HG03575 (cell line): Measurements from ENCODE around the gene DEFB132.

ENCODE experiments used
- ATAC-seq: cut with Tn5 transposase; IDR thresholded peaks from one replicate; pipeline ENCODE4 v1.9.1; 2021; ENCODE audit not compliant: unreplicated experiment, insufficient number of reproducible peaks, low FRiP score; ENCODE audit errors: extremely low read depth

Gene DEFB132

DNA sequence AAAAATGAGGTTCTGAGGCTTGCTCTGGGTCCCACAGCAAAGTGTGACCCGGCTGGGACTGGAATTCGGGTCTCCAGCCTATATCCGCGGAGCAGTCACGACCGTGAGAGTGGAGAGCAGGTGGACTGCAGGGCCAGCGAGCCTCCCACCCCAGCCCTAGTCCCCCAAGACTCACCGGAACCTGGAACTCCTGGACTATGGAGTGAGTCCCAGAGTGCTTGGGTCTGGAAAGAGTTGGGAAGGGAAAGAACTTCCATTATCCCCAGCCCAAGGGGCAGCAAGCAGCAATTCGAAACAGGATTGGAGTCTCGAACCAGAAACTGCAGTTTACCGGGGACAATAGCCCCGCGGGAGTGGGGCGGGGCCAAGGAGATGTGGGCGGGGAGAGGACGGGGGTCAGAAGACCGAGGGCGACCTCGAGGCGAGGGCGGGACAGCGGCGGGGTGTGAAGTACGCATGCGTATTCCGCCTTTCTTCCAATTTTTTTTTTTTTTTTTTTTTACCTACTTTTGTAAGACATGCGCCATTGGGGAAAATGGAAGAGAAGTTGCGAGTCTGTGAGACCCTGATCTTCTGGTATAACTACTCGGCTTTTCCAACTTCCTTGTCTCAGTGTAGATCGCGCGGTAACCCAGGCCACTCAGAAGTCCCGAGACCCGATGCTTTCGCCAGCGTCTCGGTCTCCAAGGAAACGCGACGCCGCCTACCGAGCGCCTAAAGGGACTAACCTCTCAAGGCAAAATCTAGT, 32.7 kb downstream of the DEFB132 start, which contains the start of gene C20orf96:
Gene C20orf96 (minus strand): TSS at position 667 of the 748 bp plus-strand sequence. CDS start 140 bp downstream, at position 527.
- ATAC-seq = no peak

DNA sequence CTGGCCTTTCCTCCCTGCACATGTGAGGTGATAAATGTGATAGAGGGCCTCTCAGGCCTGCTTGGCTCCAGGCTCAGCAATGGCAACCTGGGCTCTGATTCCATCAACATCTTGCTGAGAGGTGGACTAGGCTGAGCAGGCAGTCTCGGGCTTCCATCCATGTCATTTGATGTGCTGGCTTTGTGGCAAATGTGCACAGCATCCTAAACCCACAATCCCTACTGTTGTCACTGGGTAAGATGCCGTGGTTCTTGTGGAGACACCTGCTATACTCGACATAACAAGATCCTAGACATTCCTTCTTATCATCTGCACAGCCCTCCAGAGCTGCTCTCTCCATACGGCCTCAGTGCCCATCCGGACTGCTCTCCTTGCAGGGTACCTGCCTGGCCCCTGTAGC, 37.1 kb downstream of the DEFB132 start:
- ATAC-seq = no peak

DNA sequence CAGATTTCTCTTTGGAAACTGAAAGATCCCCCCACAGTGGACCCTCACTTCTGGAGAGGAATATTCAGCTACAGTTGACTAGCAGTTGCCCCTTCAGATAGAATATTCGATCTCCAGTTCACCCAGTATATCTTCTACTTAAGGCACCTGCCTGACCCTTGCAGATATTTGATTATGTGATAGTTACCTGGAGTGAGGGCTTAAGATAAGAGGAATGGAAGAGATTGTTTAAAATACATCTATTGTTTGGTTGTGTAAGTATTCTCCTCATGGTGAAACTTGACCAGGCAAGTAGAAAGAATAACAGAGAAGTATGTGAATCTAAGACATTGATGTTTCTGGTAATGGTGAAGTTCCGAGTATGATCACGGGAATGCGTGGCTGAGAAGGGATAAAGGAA, 38.3 kb downstream of the DEFB132 start:
- ATAC-seq = no peak

DNA sequence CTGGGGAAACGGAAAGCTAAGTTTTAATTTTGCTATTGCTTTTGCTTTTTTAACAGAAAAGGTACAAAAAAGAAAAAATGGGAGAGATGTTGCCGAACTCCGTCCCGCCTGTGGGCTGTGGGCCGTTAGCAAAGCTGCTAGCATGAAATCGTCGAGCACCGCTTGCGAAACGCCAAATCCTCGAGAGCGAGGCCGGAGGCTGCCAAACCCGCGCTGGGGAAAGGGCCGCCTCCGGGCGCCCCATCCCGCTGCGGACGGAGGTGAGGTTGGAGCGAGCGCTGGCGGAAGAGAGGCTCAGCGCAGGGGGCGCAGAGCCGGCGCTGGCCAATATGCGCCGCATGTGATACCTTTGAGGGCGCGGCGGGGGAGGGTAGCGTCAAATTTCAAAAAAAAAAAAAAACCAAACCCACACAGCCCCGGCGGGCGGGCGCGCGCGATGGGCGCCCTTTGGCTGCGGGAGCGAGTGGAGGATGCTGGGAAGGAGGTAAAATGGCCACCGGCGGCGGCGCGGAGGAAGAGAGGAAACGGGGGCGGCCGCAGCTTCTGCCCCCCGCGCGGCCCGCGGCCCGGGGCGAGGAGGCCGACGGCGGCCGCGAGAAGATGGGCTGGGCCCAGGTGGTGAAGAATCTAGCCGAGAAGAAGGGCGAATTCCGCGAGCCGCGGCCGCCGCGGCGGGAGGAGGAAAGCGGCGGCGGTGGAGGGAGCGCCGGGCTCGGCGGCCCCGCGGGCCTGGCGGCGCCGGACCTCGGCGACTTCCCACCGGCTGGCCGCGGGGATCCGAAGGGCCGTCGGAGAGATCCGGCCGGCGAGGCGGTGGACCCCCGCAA, 39.8 kb downstream of the DEFB132 start, which contains the start of gene ZCCHC3:
Gene ZCCHC3 (plus strand): TSS at position 473 of the 827 bp plus-strand sequence. CDS start 17 bp downstream, at position 490.
- peak; percentile 43 for ATAC-seq

DNA sequence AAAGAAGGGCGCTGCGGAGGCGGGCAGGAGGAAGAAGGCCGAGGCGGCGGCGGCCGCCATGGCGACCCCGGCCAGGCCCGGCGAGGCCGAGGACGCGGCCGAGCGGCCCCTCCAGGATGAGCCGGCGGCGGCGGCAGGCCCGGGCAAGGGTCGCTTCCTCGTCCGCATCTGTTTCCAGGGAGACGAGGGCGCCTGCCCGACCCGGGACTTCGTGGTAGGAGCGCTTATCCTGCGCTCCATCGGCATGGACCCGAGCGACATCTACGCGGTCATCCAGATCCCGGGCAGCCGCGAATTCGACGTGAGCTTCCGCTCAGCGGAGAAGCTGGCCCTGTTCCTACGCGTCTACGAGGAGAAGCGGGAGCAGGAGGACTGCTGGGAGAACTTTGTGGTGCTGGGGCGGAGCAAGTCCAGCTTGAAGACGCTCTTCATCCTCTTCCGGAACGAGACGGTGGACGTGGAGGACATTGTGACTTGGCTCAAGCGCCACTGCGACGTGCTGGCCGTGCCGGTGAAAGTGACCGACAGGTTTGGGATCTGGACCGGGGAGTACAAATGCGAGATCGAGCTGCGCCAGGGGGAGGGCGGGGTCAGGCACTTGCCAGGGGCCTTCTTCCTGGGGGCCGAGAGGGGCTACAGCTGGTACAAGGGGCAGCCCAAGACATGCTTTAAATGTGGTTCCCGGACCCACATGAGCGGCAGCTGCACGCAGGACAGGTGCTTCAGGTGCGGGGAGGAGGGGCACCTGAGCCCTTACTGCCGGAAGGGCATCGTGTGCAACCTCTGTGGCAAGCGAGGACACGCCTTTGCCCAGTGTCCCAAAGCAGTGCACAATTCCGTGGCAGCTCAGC, 40.6 kb downstream of the DEFB132 start:
- ATAC-seq = no peak

DNA sequence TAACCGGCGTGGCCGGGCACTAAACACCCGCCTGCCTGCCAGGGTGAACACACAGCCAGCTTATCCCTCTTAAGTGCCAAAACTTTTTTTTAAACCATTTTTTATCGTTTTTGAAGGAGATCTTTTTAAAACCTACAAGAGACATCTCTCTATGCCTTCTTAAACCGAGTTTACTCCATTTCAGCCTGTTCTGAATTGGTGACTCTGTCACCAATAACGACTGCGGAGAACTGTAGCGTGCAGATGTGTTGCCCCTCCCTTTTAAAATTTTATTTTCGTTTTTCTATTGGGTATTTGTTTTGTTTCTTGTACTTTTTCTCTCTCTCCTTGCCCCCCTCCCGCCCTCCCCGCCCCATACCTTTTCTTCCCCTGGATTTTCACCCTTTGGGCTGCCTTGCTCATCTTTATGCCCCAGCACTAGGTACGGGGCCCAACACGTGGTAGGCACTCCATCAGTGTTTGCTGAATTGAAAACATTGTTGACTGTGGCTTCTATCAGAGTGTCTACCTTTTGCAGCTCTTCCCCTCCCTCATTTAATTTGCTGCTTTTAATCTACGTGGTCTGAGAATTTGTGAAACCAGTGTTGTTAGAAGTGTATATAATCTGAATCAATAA, 41.4 kb downstream of the DEFB132 start:
- no peak for ATAC-seq

DNA sequence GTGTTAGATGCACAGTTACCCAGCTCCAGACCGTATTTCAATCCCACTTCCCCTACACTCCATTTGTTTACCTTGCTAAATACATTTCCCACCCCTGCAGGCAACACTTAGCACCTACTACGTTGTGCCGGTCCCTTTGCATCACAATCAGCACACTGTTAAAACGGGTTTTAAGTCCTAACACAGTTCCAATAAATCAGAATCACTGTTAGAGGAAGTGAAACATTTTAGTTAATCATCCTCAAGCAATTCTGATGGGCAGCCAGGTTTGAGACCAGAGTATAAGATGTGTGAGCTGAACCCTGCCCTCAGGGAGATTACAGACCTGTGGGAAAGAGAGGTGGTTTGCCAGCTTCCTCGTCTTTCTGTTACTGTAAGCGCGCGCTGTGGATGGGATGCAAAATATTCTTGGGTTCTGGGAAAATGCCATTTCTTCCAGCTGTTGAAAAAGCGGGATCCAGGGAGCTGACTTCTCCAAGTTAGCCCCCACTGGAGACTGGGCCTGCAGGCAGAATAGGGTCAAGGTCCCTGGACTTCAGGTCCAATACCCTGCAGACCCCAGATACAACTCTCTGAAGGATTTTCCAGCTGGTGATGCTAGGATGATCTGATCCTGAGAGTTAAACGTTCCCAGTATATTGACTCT, 42.9 kb downstream of the DEFB132 start:
- ATAC-seq = no peak

DNA sequence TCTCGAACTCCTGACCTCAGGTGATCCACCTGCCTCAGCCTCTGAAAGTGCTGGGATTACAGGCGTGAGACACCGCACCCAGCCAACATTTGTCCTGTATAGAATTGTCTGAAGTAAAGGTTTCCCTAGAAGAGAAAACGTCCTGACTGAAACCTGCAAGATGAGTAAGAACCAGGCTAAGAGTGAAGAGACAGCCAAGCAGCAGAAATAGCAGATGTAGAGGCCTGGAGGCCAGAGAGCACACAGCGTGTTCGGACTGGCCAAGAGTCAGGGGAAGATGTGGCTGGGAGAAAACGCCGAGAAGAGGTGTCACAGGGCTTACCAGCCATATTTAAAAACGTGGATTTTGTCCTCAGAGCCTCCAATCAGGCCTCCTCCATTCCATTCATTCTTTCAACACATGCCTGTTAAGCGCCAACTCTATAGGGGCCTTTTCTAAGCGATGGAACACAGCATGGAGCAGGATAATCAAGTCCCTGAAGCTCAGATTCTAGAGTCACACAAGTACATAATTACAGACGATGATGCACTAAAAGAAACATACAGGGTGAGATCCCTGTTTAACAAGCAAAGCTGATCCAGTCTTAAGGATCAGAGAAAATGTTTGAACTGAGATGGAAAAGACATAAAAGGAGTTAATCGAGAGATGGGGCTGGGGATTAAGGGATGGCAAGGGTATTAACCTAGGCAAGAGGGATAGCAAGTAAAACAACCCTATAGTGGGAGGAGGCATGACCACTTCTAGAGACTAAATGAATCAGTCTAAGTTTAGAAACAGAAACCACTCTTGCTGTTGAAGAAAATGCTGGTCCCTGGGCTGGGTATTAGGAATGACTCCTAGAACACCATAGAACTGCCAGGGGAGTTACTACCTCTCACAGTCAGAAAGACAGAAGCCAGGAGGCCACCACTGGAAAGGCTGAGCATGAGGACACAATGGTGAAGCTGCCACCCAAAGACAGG, 44.6 kb downstream of the DEFB132 start:
- ATAC-seq = no peak

DNA sequence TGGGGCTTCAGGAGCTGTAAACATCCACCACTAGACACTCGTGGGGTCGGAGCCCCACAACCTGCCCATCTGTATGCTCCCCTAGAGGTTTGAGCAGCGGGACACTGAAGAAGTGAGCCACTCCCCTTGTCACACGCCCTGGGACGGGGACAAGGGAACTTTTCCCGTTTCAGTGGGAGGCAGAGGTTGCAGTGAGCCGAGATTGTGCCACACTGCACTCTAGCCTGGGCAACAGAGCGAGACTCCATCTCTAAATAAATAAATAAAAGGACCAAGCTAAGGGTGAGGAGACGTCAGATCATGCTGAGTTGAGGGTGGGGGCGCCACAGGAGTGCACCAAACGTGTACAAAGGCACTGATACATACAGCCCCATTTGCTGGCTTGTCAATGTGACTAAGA, 48.2 kb downstream of the DEFB132 start:
- ATAC-seq = no peak

DNA sequence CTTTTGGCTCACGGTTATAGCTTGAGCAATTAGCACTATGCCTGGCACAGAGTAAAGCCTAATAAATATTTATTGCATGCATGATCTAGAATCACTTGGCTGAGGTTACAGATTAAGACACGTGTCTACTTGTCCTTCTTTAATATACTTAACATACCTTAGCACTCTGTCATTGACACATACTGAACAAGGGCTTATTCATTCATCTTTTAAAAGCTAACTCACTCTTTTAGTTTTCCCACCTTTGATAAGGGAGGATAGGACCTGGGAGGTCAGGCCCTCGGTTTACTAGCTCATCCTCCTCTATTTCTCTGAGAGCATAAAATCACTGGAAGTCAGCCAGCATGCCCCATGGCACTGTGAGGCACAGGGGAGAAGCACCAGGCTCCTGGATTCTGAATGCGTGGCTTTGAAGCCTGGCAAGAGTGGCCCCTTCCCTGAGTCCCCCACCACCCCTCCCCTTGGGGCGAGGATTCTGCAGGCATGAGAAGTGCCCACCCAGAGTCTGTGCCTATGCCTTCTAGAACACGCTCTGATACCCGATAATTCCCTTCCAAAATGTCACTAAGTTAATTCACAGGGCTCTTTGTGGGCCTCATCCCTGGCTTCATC, 51.0 kb downstream of the DEFB132 start:
- ATAC-seq = no peak

DNA sequence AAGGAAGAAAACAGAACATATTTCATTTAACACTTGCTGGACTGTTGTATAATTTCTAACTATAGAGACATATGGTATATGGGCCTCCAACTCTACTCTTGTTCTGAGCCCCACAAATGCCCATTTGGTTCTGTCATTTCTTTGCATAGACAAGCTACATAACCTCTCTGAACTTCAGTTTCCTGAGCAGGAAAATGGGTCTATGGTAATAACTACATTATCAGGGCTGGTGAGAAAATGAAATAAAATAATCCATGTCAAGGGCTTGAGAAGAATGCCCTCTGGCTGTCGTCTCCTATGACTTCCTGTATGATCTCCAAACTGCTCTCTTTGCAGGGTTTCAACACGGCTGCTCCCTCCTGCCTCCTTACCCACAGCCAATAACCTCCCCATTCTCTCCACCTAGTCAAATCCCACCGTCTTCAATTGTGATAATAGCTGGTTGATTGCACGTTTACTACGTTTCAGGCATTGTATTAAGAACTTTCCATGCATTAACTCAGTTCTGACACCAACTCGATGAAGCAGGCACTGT, 51.8 kb downstream of the DEFB132 start:
- no peak for ATAC-seq

DNA sequence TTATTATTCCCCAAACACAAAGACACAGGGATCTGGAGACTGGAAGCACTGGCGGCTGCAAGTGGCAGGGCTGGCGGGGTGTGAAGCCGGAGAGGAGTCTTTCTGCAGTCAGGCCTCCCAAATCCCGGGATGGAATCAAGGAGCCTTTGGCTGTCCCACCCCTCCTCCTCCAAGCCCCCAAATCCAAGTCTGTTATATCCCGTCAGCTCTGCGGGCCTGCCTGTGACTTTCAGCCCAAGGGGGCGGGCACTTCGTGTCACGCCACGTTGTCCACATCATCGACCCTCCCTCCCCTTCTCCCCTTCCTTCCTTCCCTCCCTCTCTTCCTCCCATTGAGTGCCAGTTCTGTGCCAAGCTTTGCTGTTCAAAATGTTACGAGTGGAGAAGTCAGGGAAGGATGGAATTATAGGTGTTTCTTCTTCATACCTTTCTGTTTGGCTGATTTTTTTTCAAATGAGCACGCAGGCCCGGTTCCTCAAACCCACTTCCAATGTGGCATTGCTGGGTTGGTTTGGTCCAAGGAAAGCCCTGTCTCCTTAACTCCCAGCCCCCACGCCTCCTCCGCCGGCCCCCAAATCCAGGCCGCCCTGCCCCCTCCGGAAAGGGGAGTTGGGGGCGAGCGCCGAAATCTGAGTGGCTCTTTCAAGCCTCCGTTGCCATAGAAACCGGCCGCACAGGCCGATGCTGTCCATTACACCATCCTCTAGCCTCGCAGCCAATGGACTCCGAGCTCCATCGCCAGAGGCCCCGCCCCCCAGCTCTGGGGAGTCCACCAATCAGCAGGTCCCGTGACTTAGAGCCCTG, 52.5 kb downstream of the DEFB132 start:
- ATAC-seq = peak; percentile 84

DNA sequence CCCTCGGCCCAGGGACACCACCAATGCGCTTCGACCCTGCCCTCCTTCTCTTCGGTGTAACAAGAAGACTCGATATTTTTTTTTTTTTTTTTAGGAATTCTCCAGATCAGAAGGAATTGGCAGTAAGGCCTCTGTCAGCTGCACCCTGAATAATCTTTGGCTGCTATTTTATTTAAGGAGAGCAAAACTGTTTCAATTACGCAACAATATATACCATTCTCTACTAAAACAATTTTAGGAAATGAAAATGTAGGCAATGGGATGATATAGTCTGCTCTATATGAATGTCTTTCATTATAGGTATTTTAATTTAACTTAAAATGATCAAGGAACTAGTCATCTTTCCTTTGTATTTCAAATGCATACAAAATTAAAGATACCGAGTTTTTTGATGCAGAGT, 53.1 kb downstream of the DEFB132 start:
- no peak for ATAC-seq
